Right cardiac atrium (tissue), 5 donors: ENCODE measurements around the gene CBR3. TPM values are rescaled to one million over a fixed set of nuclear protein-coding genes. Genes with fewer than 3 reads are reported as not detected.
A peak's percentile ranks its signal among the peaks of the same experiment; 100 is the strongest.

Source experiments
- ATAC-seq, 2 donors: fragments of 200-7000 bp; cut with Tn5 transposase; one replicate each; pipeline versions ENCODE4 v1.8.0 to v1.9.1; 2020; ENCODE audit warnings: moderate library complexity in 2 of 2, mild to moderate bottlenecking in 1 of 2
- DNase-seq, 3 donors: peaks; one replicate each; pipeline ENCODE4 v3.0.0-alpha.2; 2020
- H3K27ac ChIP-seq: one replicate; pipeline ENCODE4 v1.5.1; 2013; ENCODE audit warnings: mild to moderate bottlenecking, low read length, control low read depth, moderate library complexity
- H3K27me3 ChIP-seq: one replicate; pipeline ENCODE4 v1.6.1; 2013; ENCODE audit not compliant: control insufficient read depth, insufficient read depth
- H3K4me1 ChIP-seq: one replicate; pipeline ENCODE4 v1.6.1; 2013; ENCODE audit warnings: low read length; ENCODE audit not compliant: control insufficient read depth, insufficient read depth
- H3K4me3 ChIP-seq: one replicate; pipeline ENCODE4 v1.5.1; 2013; ENCODE audit warnings: low read length, control low read depth
- H3K9me3 ChIP-seq: one replicate; pipeline ENCODE4 v1.6.1; 2013; ENCODE audit warnings: low read length; ENCODE audit not compliant: control insufficient read depth
- WGBS: extraction: QIAGEN DNeasy Blood & Tissue Kit; methylation state at CpG from one replicate; pipeline ENCODE4 v1.1.7; 2013; 5-methylcytosine and 5-hydroxymethylcytosine counted together
- intact Hi-C, 4 donors: fragments of 100-400 bp; cut with DNase I; formaldehyde crosslinking; loops; one replicate each; pipeline versions ENCODE4 v1.11.0 to v1.14.0; 2022 to 2023
- polyA plus RNA-seq: library from polyadenylated mRNA; stranded (reverse); fragments of 200-250 nt; gene quantifications from one replicate; pipeline ENCODE4 v1.2.3, GENCODE V29; 2013
- total RNA-seq, 4 donors: library from RNA; stranded (reverse); fragmentation: NEBNext Ultra II Directional; extraction: Animal tissue kit (Norgen Biotek cat#: 25700); gene quantifications; one replicate each; pipeline ENCODE4 v1.2.1, GENCODE V29; 2021
- donor health status: healthy with polysubstance abuse.
- donor health status: DM: no; HTN: yes; CAD: no.
- donor health status: DM: no; HTN: no; CAD: no.
- donor health status: DM: no; HTN: yes; CAD: no; lungs with severe emphysema.
- donor health status: DM: yes; HTN: yes; CAD: no.

CBR3 gene
- total and polyA plus RNA-seq, 5 donors: 3.1 to 6.2 (median 3.9) TPM

GRCh38 chr21:36171336-36171735, 36.5 kb downstream of the CBR3 start:
- ATAC-seq (no peak), DNase-seq (no peak)
- Histone ChIP-seq H3K4me1 (peaks cover 5% of the 10 kb centered on the region), H3K27me3 (no peaks in the 10 kb centered on the region), H3K4me3 (no peak overlapping the region), H3K27ac (peak overlapping the region; percentile 15), H3K9me3 (no peaks in the 10 kb centered on the region)
- intact Hi-C loops: no loop called here
- 73% methylated on average over 5 of the region's 5 CpGs for WGBS

GRCh38 chr21:36171741-36172331, 37.0 kb downstream of the CBR3 start:
- WGBS: 39% methylated on average over 9 of the region's 9 CpGs
- intact Hi-C loops: no loop called here
- DNase-seq (peak in 2 of 3 donors; percentile 18 to 59), ATAC-seq (peak; percentile 77 to 79)
- no peaks in the 10 kb centered on the region for H3K27me3 ChIP-seq
- H3K27ac ChIP-seq: peak overlapping the region; percentile 15
- no peak overlapping the region for H3K4me3 ChIP-seq
- H3K9me3 ChIP-seq: no peaks in the 10 kb centered on the region
- H3K4me1 ChIP-seq: peaks cover 5% of the 10 kb centered on the region

- DNase-seq: no peak
- Histone ChIP-seq H3K27me3 (no peaks in the 10 kb centered on the region), H3K9me3 (no peaks in the 10 kb centered on the region), H3K4me1 (peaks cover 5% of the 10 kb centered on the region), H3K4me3 (no peak overlapping the region), H3K27ac (no peak overlapping the region)
- 96% methylated on average over 6 of the region's 6 CpGs for WGBS
- intact Hi-C loops: no loop called here
- ATAC-seq: no peak
Measured at GRCh38 chr21:36174780-36175179, 39.9 kb downstream of the CBR3 start.

- Histone ChIP-seq H3K4me1 (peaks cover 5% of the 10 kb centered on the region), H3K9me3 (no peaks in the 10 kb centered on the region), H3K27ac (no peak overlapping the region), H3K4me3 (no peak overlapping the region), H3K27me3 (no peaks in the 10 kb centered on the region)
- intact Hi-C loops: no loop called here
- DNase-seq (no peak), ATAC-seq (no peak)
- 87% methylated on average over 7 of the region's 7 CpGs for WGBS
Measured at GRCh38 chr21:36175771-36176565, 41.1 kb downstream of the CBR3 start.

- Histone ChIP-seq H3K4me1 (no peaks in the 10 kb centered on the region), H3K27me3 (no peaks in the 10 kb centered on the region), H3K27ac (no peak overlapping the region), H3K4me3 (no peak overlapping the region), H3K9me3 (no peaks in the 10 kb centered on the region)
- intact Hi-C loops: no loop called here
- 86% methylated on average over 2 of the region's 2 CpGs for WGBS
- DNase-seq (no peak), ATAC-seq (no peak)
Measured at GRCh38 chr21:36178349-36178748, 43.5 kb downstream of the CBR3 start.

- Histone ChIP-seq H3K4me3 (no peak overlapping the region), H3K9me3 (no peaks in the 10 kb centered on the region), H3K27ac (no peak overlapping the region), H3K27me3 (no peaks in the 10 kb centered on the region), H3K4me1 (no peaks in the 10 kb centered on the region)
- DNase-seq: no peak
- intact Hi-C loops: no loop called here
- no peak for ATAC-seq
Measured at GRCh38 chr21:36179145-36179544, 44.3 kb downstream of the CBR3 start.

- intact Hi-C loops: no loop called here
- no peaks in the 10 kb centered on the region for H3K27me3 ChIP-seq
- no peaks in the 10 kb centered on the region for H3K4me1 ChIP-seq
- H3K9me3 ChIP-seq: no peaks in the 10 kb centered on the region
- no peak overlapping the region for H3K27ac ChIP-seq
- ATAC-seq (no peak), DNase-seq (no peak)
- WGBS: 94% methylated on average over 5 of the region's 5 CpGs
- H3K4me3 ChIP-seq: no peak overlapping the region
Measured at GRCh38 chr21:36180963-36181362, 46.1 kb downstream of the CBR3 start.

- intact Hi-C loops: no loop called here
- Histone ChIP-seq H3K9me3 (no peaks in the 10 kb centered on the region), H3K27ac (no peak overlapping the region), H3K4me3 (no peak overlapping the region), H3K27me3 (no peaks in the 10 kb centered on the region), H3K4me1 (no peaks in the 10 kb centered on the region)
- DNase-seq (no peak), ATAC-seq (no peak)
- WGBS: 89% methylated on average over 11 of the region's 11 CpGs
Measured at GRCh38 chr21:36183144-36183795, 48.4 kb downstream of the CBR3 start.

- Histone ChIP-seq H3K9me3 (no peaks in the 10 kb centered on the region), H3K27ac (no peak overlapping the region), H3K4me3 (no peak overlapping the region), H3K27me3 (no peaks in the 10 kb centered on the region), H3K4me1 (peaks cover 2% of the 10 kb centered on the region)
- WGBS: 89% methylated on average over 16 of the region's 16 CpGs
- no peak for DNase-seq
- intact Hi-C loops: no loop called here
- no peak for ATAC-seq
Measured at GRCh38 chr21:36184545-36184944, 49.7 kb downstream of the CBR3 start.

- Histone ChIP-seq H3K4me3 (no peak overlapping the region), H3K9me3 (no peaks in the 10 kb centered on the region), H3K4me1 (peaks cover 2% of the 10 kb centered on the region), H3K27ac (no peak overlapping the region), H3K27me3 (no peaks in the 10 kb centered on the region)
- ATAC-seq (no peak), DNase-seq (no peak)
- intact Hi-C loops: no loop called here
- WGBS: 92% methylated on average over 9 of the region's 9 CpGs
Measured at GRCh38 chr21:36185523-36185922, 50.6 kb downstream of the CBR3 start.

- Histone ChIP-seq H3K27ac (no peak overlapping the region), H3K4me1 (peaks cover 2% of the 10 kb centered on the region), H3K9me3 (no peaks in the 10 kb centered on the region), H3K27me3 (no peaks in the 10 kb centered on the region), H3K4me3 (no peak overlapping the region)
- 87% methylated on average over 4 of the region's 4 CpGs for WGBS
- intact Hi-C loops: no loop called here
- no peak for DNase-seq
- ATAC-seq: no peak
Measured at GRCh38 chr21:36186081-36186480, 51.2 kb downstream of the CBR3 start.
